Common myeloid progenitor, CD34-positive (primary cell): ENCODE data around the gene PLA2G2A.

Experiments used
- CTCF ChIA-PET: fragments of 350-600 bp; sonication (Branson Sonifier 250); formaldehyde crosslinking; loops from one replicate; lab custom pipeline; 2021; ENCODE audit warnings: antibody characterized with exemption; lab: Charles Lee
- POLR2A ChIA-PET: fragments of 350-600 bp; sonication (Branson Sonifier 250); formaldehyde crosslinking; loops from one replicate; lab custom pipeline; 2021; ENCODE audit warnings: antibody characterized with exemption; lab: Charles Lee
- DNase-seq, 3 donors: peaks; one replicate each; pipeline versions ENCODE4 v3.0.0 to v3.0.0-alpha.2; 2013
- H3K27ac ChIP-seq, 2 experiments: 1 replicate in 1 of 2; 2 replicates in 1 of 2; pipeline ENCODE4 v1.7.0; 2013; ENCODE audit warnings: inconsistent platforms in 2 of 2, low read length in 2 of 2, mild to moderate bottlenecking in 2 of 2, low read depth in 1 of 2, moderate library complexity in 1 of 2; ENCODE audit not compliant: severe bottlenecking in 2 of 2, insufficient read depth in 1 of 2, poor library complexity in 1 of 2
- H3K27me3 ChIP-seq, 5 experiments: replicated peaks in 2 of 5; 1 replicate in 3 of 5; 2 replicates in 2 of 5; pipeline versions ENCODE4 v1.6.1 to v1.7.0; 2013; ENCODE audit warnings: low read length in 4 of 5, mild to moderate bottlenecking in 2 of 5, moderate library complexity in 2 of 5, inconsistent platforms in 1 of 5; ENCODE audit not compliant: insufficient read depth in 5 of 5, control insufficient read depth in 4 of 5
- H3K36me3 ChIP-seq, 4 experiments: 1 replicate in 2 of 4; 2 replicates in 2 of 4; pipeline versions ENCODE4 v1.6.1 to v1.7.0; 2013; ENCODE audit warnings: low read length in 3 of 4, control low read depth in 1 of 4, mild to moderate bottlenecking in 1 of 4; ENCODE audit not compliant: control insufficient read depth in 4 of 4, insufficient read depth in 4 of 4
- H3K4me1 ChIP-seq, 4 experiments: 1 replicate in 3 of 4; 2 replicates in 1 of 4; pipeline versions ENCODE4 v1.6.1 to v1.7.1; 2013; ENCODE audit warnings: low read length in 3 of 4, mild to moderate bottlenecking in 3 of 4, control low read depth in 1 of 4, inconsistent platforms in 1 of 4, moderate library complexity in 1 of 4; ENCODE audit not compliant: control insufficient read depth in 4 of 4, insufficient read depth in 4 of 4; ENCODE audit errors: control extremely low read depth in 1 of 4
- H3K4me3 ChIP-seq, 7 experiments: 1 replicate in 4 of 7; 2 replicates in 3 of 7; pipeline versions ENCODE4 v1.5.1 to v1.7.0; 2013; ENCODE audit warnings: mild to moderate bottlenecking in 7 of 7, low read length in 6 of 7, moderate library complexity in 6 of 7, inconsistent platforms in 2 of 7, low read depth in 2 of 7, control low read depth in 1 of 7; ENCODE audit not compliant: insufficient read depth in 4 of 7, control insufficient read depth in 1 of 7; ENCODE audit errors: extremely low read depth in 1 of 7
- H3K9me3 ChIP-seq, 5 experiments: 1 replicate in 4 of 5; 2 replicates in 1 of 5; pipeline versions ENCODE4 v1.6.1 to v1.7.1; 2013; ENCODE audit warnings: low read length in 4 of 5, mild to moderate bottlenecking in 2 of 5, inconsistent platforms in 1 of 5, low read depth in 1 of 5, moderate library complexity in 1 of 5; ENCODE audit not compliant: control insufficient read depth in 4 of 5, insufficient read depth in 2 of 5; ENCODE audit errors: control extremely low read depth in 1 of 5
- WGBS: methylation state at CpG from one replicate; pipeline ENCODE4 v1.1.5; 2013; ENCODE audit not compliant: insufficient coverage; 5-methylcytosine and 5-hydroxymethylcytosine counted together

PLA2G2A gene

GRCh38 chr1:19981507-19982312, 2.3 kb upstream of the PLA2G2A start:
- POLR2A ChIA-PET: no interaction called here
- H3K4me3 ChIP-seq: no peak overlapping the region
- H3K9me3 ChIP-seq: no peaks in the 10 kb centered on the region
- H3K27ac ChIP-seq: no peak overlapping the region
- no peak for DNase-seq
- no peaks in the 10 kb centered on the region for H3K4me1 ChIP-seq
- H3K36me3 ChIP-seq: no peaks in the 10 kb centered on the region
- H3K27me3 ChIP-seq: peaks cover 2 to 22% (median 12%) of the 10 kb centered on the region in 5 experiments
- 75% methylated on average over 9 of the region's 12 CpGs for WGBS
- CTCF ChIA-PET: no interaction called here

GRCh38 chr1:19981170-19981506, 1.7 kb upstream of the PLA2G2A start:
- Histone ChIP-seq H3K27me3 (peaks cover 2 to 22% (median 12%) of the 10 kb centered on the region in 5 experiments), H3K36me3 (no peaks in the 10 kb centered on the region), H3K27ac (no peak overlapping the region), H3K4me3 (no peak overlapping the region), H3K4me1 (no peaks in the 10 kb centered on the region), H3K9me3 (no peaks in the 10 kb centered on the region)
- CTCF ChIA-PET: no interaction called here
- DNase-seq: no peak
- POLR2A ChIA-PET: no interaction called here
- WGBS: 100% methylated on average over 1 of the region's 1 CpG

- Histone ChIP-seq H3K27ac (no peak overlapping the region), H3K4me3 (no peak overlapping the region), H3K36me3 (no peaks in the 10 kb centered on the region), H3K27me3 (peaks cover 2 to 28% (median 12%) of the 10 kb centered on the region in 5 experiments), H3K4me1 (no peaks in the 10 kb centered on the region), H3K9me3 (no peaks in the 10 kb centered on the region)
- CTCF ChIA-PET: no interaction called here
- POLR2A ChIA-PET: no interaction called here
- 100% methylated on average over 2 of the region's 3 CpGs for WGBS
- DNase-seq: no peak
Observed at GRCh38 chr1:19980314-19980713, 896 bp upstream of the PLA2G2A start.

GRCh38 chr1:19978143-19978542, 1.3 kb downstream of the PLA2G2A start:
- ChIA-PET POLR2A (no interaction called here), CTCF (no interaction called here)
- no peaks in the 10 kb centered on the region for H3K36me3 ChIP-seq
- no peak overlapping the region for H3K4me3 ChIP-seq
- no peaks in the 10 kb centered on the region for H3K4me1 ChIP-seq
- WGBS: 98% methylated on average over 9 of the region's 9 CpGs
- no peak for DNase-seq
- peaks cover 2 to 29% (median 12%) of the 10 kb centered on the region in 5 experiments for H3K27me3 ChIP-seq
- no peaks in the 10 kb centered on the region for H3K9me3 ChIP-seq
- H3K27ac ChIP-seq: no peak overlapping the region

GRCh38 chr1:19976317-19977003, 3.0 kb downstream of the PLA2G2A start:
- H3K4me3 ChIP-seq: no peak overlapping the region
- no peak overlapping the region for H3K27ac ChIP-seq
- no peaks in the 10 kb centered on the region for H3K36me3 ChIP-seq
- WGBS: 92% methylated on average over 7 of the region's 7 CpGs
- no peak for DNase-seq
- CTCF ChIA-PET: interaction anchor here (1.2 kb wide), 1 partner anchor 8 kb away, joined by 3 read pairs; no protein-coding TSS in a partner anchor
- no peaks in the 10 kb centered on the region for H3K9me3 ChIP-seq
- POLR2A ChIA-PET: no interaction called here
- H3K27me3 ChIP-seq: peaks cover 0 to 22% (median 9%) of the 10 kb centered on the region in 5 experiments
- no peaks in the 10 kb centered on the region for H3K4me1 ChIP-seq

GRCh38 chr1:19975423-19976193, 3.8 kb downstream of the PLA2G2A start:
- Histone ChIP-seq H3K9me3 (no peaks in the 10 kb centered on the region), H3K36me3 (no peaks in the 10 kb centered on the region), H3K4me1 (no peaks in the 10 kb centered on the region), H3K4me3 (no peak overlapping the region), H3K27me3 (peaks cover 0 to 20% (median 7%) of the 10 kb centered on the region in 5 experiments), H3K27ac (no peak overlapping the region)
- ChIA-PET CTCF (interaction anchor here (0.6 to 1.7 kb wide), 3 partner anchors 176 to 218 kb away, joined by 3 to 4 read pairs (median 3); no protein-coding TSS in a partner anchor), POLR2A (no interaction called here)
- WGBS: 80% methylated on average over 2 of the region's 6 CpGs
- DNase-seq: no peak
